GM12878 (cell line): Measurements from ENCODE around the gene SYNGR3. TPM values are rescaled to one million over a fixed set of nuclear protein-coding genes. Genes with fewer than 3 reads are reported as not detected.

Experiments used
- ATAC-seq: fragments of 200-7000 bp; cut with Tn5 transposase; 3 replicates; pipeline ENCODE4 v1.9.1; 2020; ENCODE audit warnings: mild to moderate bottlenecking, moderate library complexity
- BruUV-seq: library from RNA; stranded (reverse); fragments of 400-500 nt; replicated peaks from 2 replicates; lab custom pipeline; 2021; lab: Mats Ljungman, UMichigan
- CTCF ChIA-PET: fragments of 300-600 bp; sonication (Branson Sonifier 250); formaldehyde crosslinking; extraction: SDS; loops from one replicate; lab custom pipeline; 2021; ENCODE audit warnings: inconsistent platforms; lab: Yijun Ruan, JAX
- POLR2A ChIA-PET: fragments of 350-600 bp; formaldehyde crosslinking; extraction: SDS; loops from one replicate; lab custom pipeline; 2021; ENCODE audit warnings: inconsistent platforms; lab: Charles Lee
- RAD21 ChIA-PET: fragments of 300-600 bp; sonication (Branson Sonifier 250); formaldehyde crosslinking; loops from one replicate; lab custom pipeline; 2023; ENCODE audit warnings: antibody characterized with exemption; ENCODE audit not compliant: unreplicated experiment; lab: Charles Lee
- SMC1A ChIA-PET: fragments of 300-600 bp; sonication (Branson Sonifier 250); formaldehyde crosslinking; loops from one replicate; lab custom pipeline; 2023; ENCODE audit not compliant: unreplicated experiment, uncharacterized antibody; lab: Charles Lee
- DNase-seq: peaks from one replicate; pipeline ENCODE4 v3.0.0-alpha.2; 2011; ENCODE audit warnings: low read depth, low spot score
- FAIRE-seq: peaks from 3 replicates; lab custom pipeline; 2011; peaks lifted over from hg19 to GRCh38; lab: Jason Lieb, UNC
- H2AFZ ChIP-seq: 2 replicates; pipeline ENCODE4 v1.6.0; 2011; ENCODE audit warnings: low read depth, low read length, control low read depth; ENCODE audit not compliant: control insufficient read depth
- H3K27ac ChIP-seq: 2 replicates; pipeline ENCODE4 v1.5.1; 2011; ENCODE audit warnings: control low read depth; ENCODE audit not compliant: control insufficient read depth, insufficient read depth
- H3K27me3 ChIP-seq, 2 experiments: replicated peaks in 1 of 2; 2 replicates each; pipeline versions ENCODE4 v1.6.0 to v1.6.1; 2011; ENCODE audit warnings: low read length in 1 of 2; ENCODE audit not compliant: control insufficient read depth in 2 of 2, insufficient read depth in 2 of 2
- H3K36me3 ChIP-seq, 2 experiments: 2 replicates each; pipeline ENCODE4 v1.5.1; 2011; ENCODE audit warnings: low read length in 1 of 2; ENCODE audit not compliant: control insufficient read depth in 2 of 2, insufficient read depth in 2 of 2
- H3K4me1 ChIP-seq: 2 replicates; pipeline ENCODE4 v1.6.1; 2011; ENCODE audit warnings: mild to moderate bottlenecking, low read length, moderate library complexity, mixed read lengths; ENCODE audit not compliant: control insufficient read depth, insufficient read depth
- H3K4me2 ChIP-seq: 2 replicates; pipeline ENCODE4 v1.6.0; 2011; ENCODE audit warnings: control low read depth; ENCODE audit not compliant: control insufficient read depth, insufficient read depth
- H3K4me3 ChIP-seq: fragments of 200-600 bp; sonication (generic); 2 replicates; pipeline ENCODE4 v1.5.1; 2016
- H3K79me2 ChIP-seq: 2 replicates; pipeline ENCODE4 v1.6.0; 2011; ENCODE audit warnings: low read length; ENCODE audit not compliant: control insufficient read depth, insufficient read depth
- H3K9ac ChIP-seq: 2 replicates; pipeline ENCODE4 v1.8.0; 2011; ENCODE audit warnings: low read length, control low read depth, mixed read lengths; ENCODE audit not compliant: control insufficient read depth, insufficient read depth
- H3K9me3 ChIP-seq: replicated peaks from 3 replicates; pipeline ENCODE4 v1.5.1; 2011; ENCODE audit warnings: mild to moderate bottlenecking, low read length; ENCODE audit not compliant: control insufficient read depth, insufficient read depth
- H4K20me1 ChIP-seq: 2 replicates; pipeline ENCODE4 v1.6.0; 2011; ENCODE audit not compliant: control insufficient read depth, insufficient read depth
- BCL11A ChIP-seq: IDR thresholded peaks from 2 replicates; pipeline ENCODE4 v1.6.1; 2011; ENCODE audit warnings: low read depth, low read length
- CEBPB ChIP-seq, 2 experiments: fragments of 150-350 bp in 1 of 2; IDR thresholded peaks; 2 replicates each; pipeline ENCODE4 v1.6.1; 2012 to 2014; ENCODE audit warnings: low read depth in 2 of 2, low read length in 2 of 2, borderline replicate concordance in 1 of 2, inconsistent platforms in 1 of 2
- CHD1 ChIP-seq: IDR thresholded peaks from 2 replicates; pipeline ENCODE4 v1.6.1; 2012; ENCODE audit warnings: low read depth, low read length, improper control_type of control experiment
- DPF2 ChIP-seq: fragments of 450-650 bp; IDR thresholded peaks from 2 replicates; pipeline ENCODE4 v1.6.1; 2017; ENCODE audit warnings: mild to moderate bottlenecking
- HDAC2 ChIP-seq: fragments of 200-600 bp; sonication (generic); IDR thresholded peaks from 2 replicates; pipeline ENCODE4 v1.6.1; 2017
- POLR2A ChIP-seq: IDR thresholded peaks from 2 replicates; pipeline ENCODE4 v1.6.1; 2011; ENCODE audit warnings: low read depth, mild to moderate bottlenecking, low read length
- RCOR1 ChIP-seq: conservative IDR thresholded peaks from 2 replicates; pipeline ENCODE4 v1.6.1; 2012; ENCODE audit warnings: low read depth, low read length, improper control_type of control experiment
- RELB ChIP-seq: fragments of 450-650 bp; IDR thresholded peaks from 2 replicates; pipeline ENCODE4 v1.6.1; 2017; ENCODE audit warnings: low read depth, mild to moderate bottlenecking, moderate library complexity
- TAF1 ChIP-seq: IDR thresholded peaks from 2 replicates; pipeline ENCODE4 v1.6.1; 2011; ENCODE audit warnings: mild to moderate bottlenecking, low read depth, low read length, borderline replicate concordance
- ZBED1 ChIP-seq: IDR thresholded peaks from 2 replicates; pipeline ENCODE4 v1.6.1; 2016; ENCODE audit warnings: borderline replicate concordance
- ZBTB4 ChIP-seq: fragments of 450-650 bp; formaldehyde crosslinking; IDR thresholded peaks from 2 replicates; pipeline ENCODE4 v1.4.0; 2022; ENCODE audit warnings: mild to moderate bottlenecking, moderate library complexity
- ZNF207 ChIP-seq: fragments of 450-650 bp; IDR thresholded peaks from 2 replicates; pipeline ENCODE4 v1.6.1; 2014; ENCODE audit warnings: antibody characterized with exemption, mild to moderate bottlenecking, borderline replicate concordance
- WGBS: methylation state at CpG from one replicate; pipeline ENCODE4 v1.1.6; 2016; ENCODE audit warnings: low lambda C conversion rate; ENCODE audit not compliant: insufficient replicate concordance, insufficient coverage; ENCODE audit errors: missing lambda C conversion rate; 5-methylcytosine and 5-hydroxymethylcytosine counted together
- in situ Hi-C: fragments of 300-500 bp; cut with MboI; formaldehyde crosslinking; loops from 9 replicates; pipeline ENCODE4 v1.14.3; 2018; ENCODE audit warnings: mixed read lengths
- intact Hi-C: fragments of 100-400 bp; cut with micrococcal nuclease; formaldehyde crosslinking; loops from one replicate; pipeline ENCODE4 v1.14.2; 2022; ENCODE audit not compliant: unreplicated experiment
- polyA plus RNA-seq, 11 experiments: library from polyadenylated mRNA; depleted of rRNA in 4 of 11; unstranded in 6 of 11; stranded (reverse) in 5 of 11; fragments of >200 nt; fragmentation: Nextera tagmentation in 4 of 11; fragmentation: Illumina TruSeq in 1 of 11; extraction: Ambion mirVana in 4 of 11; extraction: Trizol in 1 of 11; gene quantifications; 1 replicate in 1 of 11; 2 replicates in 10 of 11; pipeline versions ENCODE4 v1.2.1 to v1.2.3, GENCODE V29; 2011 to 2016; ENCODE audit warnings: inconsistent platforms in 2 of 11, missing spikeins in 2 of 11, low read depth in 1 of 11
- total RNA-seq, 4 experiments: library from RNA; depleted of rRNA in 3 of 4; stranded (reverse); fragments of >200 nt in 3 of 4; fragmentation: Illumina TruSeq in 1 of 4; extraction: Trizol in 1 of 4; gene quantifications; 2 replicates each; pipeline versions ENCODE4 v1.2.1 to v1.2.3, GENCODE V29; 2013 to 2021

SYNGR3 gene
- total and polyA plus RNA-seq, 10 of the 15 experiments (the other 5 are each of a cell fraction or from before 2014, with no cell fraction given), result 1.2 to 18.1 (median 6.6) TPM

GRCh38 chr16:1972490-1972877 is 17.3 kb upstream of the SYNGR3 start (continued):
- no peak for TF ChIP-seq BCL11A
- TF ChIP-seq ZBED1, result no peak
- no peak for TF ChIP-seq ZBTB4 (CRISPR knock-in tag)
- TF ChIP-seq CEBPB (IDR thresholded peaks at IDR 0.05; ENCODE audit: borderline replicate concordance in 1 of 2, low read depth in 2 of 2, low read length in 2 of 2), result no peak
- TF ChIP-seq ZNF207, result no peak
- TF ChIP-seq, all 136 proteins: peak for 0

GRCh38 chr16:1973461-1974156 is 16.2 kb upstream of the SYNGR3 start:
- FAIRE-seq (no peak), DNase-seq (no peak), ATAC-seq (no peak)
- Histone ChIP-seq H2AFZ (no peak overlapping the region), H3K4me1 (peaks cover 12% of the 10 kb centered on the region), H3K4me3 (peak overlapping the region; percentile 93; the same call in 1 of the 2 replicates), H4K20me1 (no peaks in the 10 kb centered on the region), H3K27me3 (no peaks in the 10 kb centered on the region), H3K27ac (no peak overlapping the region), H3K79me2 (peaks cover 24% of the 10 kb centered on the region), H3K9me3 (no peaks in the 10 kb centered on the region), H3K9ac (no peak overlapping the region; the same call in 1 of the 2 replicates), H3K4me2 (peak overlapping the region; percentile 7; the same call in 1 of the 2 replicates), H3K36me3 (peaks cover 0 to 34% of the 10 kb centered on the region in 2 experiments; a peak in 3 of 4 replicates)
- SMC1A ChIA-PET, result no interaction called here
- CTCF ChIA-PET, result interaction anchor here (0.5 kb wide), 1 partner anchor 363 kb away, joined by 3 read pairs; no protein-coding TSS in a partner anchor
- in situ Hi-C loops (no loop called here), intact Hi-C loops (no loop called here)
- 86% methylated on average over 13 of the region's 16 CpGs for WGBS
- POLR2A ChIA-PET, result interaction anchor here (1.1 to 1.9 kb wide), 2 partner anchors 8 to 13 kb away, joined by 3 to 8 read pairs; partner anchors contain the start of gene RPS2
- BruUV-seq, result no TSS peak
- TF ChIP-seq DPF2, result no peak
- TF ChIP-seq TAF1, result no peak
- no peak for TF ChIP-seq RCOR1
- TF ChIP-seq RELB, result no peak
- no peak for TF ChIP-seq HDAC2
- TF ChIP-seq POLR2A, result peak; percentile 9; the same call in 1 of the 2 replicates
- TF ChIP-seq CHD1, result no peak
- RAD21 ChIA-PET, result no interaction called here
